Ectodermal cell (in vitro differentiated cells): ENCODE data around the gene CFDP1.

Source experiments
- H3K27ac ChIP-seq: 2 replicates; pipeline ENCODE4 v1.7.0; 2013; ENCODE audit warnings: mild to moderate bottlenecking, low read depth, low read length; ENCODE audit not compliant: insufficient read depth, poor library complexity, severe bottlenecking
- H3K27me3 ChIP-seq: 2 replicates; pipeline ENCODE4 v1.7.0; 2013; ENCODE audit warnings: mild to moderate bottlenecking, low read length; ENCODE audit not compliant: insufficient read depth, control insufficient read depth, poor library complexity, severe bottlenecking
- H3K36me3 ChIP-seq: one replicate; pipeline ENCODE4 v1.7.0; 2013; ENCODE audit warnings: low read length; ENCODE audit not compliant: control insufficient read depth, insufficient read depth
- H3K4me1 ChIP-seq: one replicate; pipeline ENCODE4 v1.7.0; 2013; ENCODE audit warnings: low read length; ENCODE audit not compliant: control insufficient read depth, insufficient read depth
- H3K4me3 ChIP-seq: 2 replicates; pipeline ENCODE4 v1.7.0; 2013; ENCODE audit warnings: low read depth, low read length, control low read depth; ENCODE audit not compliant: insufficient read depth
- H3K9me3 ChIP-seq: 2 replicates; pipeline ENCODE4 v1.7.0; 2013; ENCODE audit warnings: mild to moderate bottlenecking, low read length, moderate library complexity; ENCODE audit not compliant: control insufficient read depth
- WGBS, 2 experiments: methylation state at CpG; one replicate each; pipeline ENCODE4 v1.1.7; 2013; ENCODE audit warnings: missing lambda C conversion rate in 2 of 2; 5-methylcytosine and 5-hydroxymethylcytosine counted together

Gene CFDP1

GRCh38 chr16:75311383-75311938, 121.8 kb downstream of the CFDP1 start:
- Histone ChIP-seq H3K4me3 (no peak overlapping the region), H3K27ac (no peak overlapping the region), H3K9me3 (no peaks in the 10 kb centered on the region), H3K36me3 (no peaks in the 10 kb centered on the region), H3K27me3 (no peaks in the 10 kb centered on the region), H3K4me1 (peaks cover 6% of the 10 kb centered on the region)
- WGBS, 2 experiments, result 85 to 93% methylated on average over 3 of the region's 3 CpGs

GRCh38 chr16:75310541-75310940, 122.8 kb downstream of the CFDP1 start:
- Histone ChIP-seq H3K36me3 (no peaks in the 10 kb centered on the region), H3K27ac (no peak overlapping the region), H3K4me3 (no peak overlapping the region), H3K9me3 (no peaks in the 10 kb centered on the region), H3K4me1 (peaks cover 9% of the 10 kb centered on the region), H3K27me3 (no peaks in the 10 kb centered on the region)
- WGBS, 2 experiments, result 95 to 100% methylated on average over 3 of the region's 3 CpGs

DNA sequence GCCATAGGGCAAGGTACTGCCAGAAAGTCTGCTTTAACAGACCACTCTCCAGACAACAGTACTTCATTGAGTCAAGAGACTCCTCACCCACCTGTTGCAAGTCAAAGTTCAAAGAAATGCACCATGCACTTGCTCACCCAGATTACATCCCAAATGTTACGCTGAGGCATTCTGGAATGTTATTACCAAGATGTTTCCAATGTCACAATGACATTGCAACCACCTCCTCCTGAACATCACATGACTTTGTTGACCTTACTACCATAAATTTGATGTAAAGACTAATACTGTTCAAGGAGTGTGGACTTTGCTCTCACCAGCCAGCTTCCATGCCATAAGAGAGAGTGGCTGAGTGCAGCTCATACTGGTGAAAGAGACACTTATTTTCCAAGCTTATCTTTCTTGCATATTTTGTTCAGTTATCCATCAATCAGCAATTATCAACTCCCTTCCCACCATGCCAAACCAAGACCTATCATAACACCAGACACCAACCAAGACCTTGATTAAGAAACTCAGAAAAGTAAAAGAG, 123.3 kb downstream of the CFDP1 start:
- Histone ChIP-seq H3K4me1 (peaks cover 12% of the 10 kb centered on the region), H3K27me3 (no peaks in the 10 kb centered on the region), H3K9me3 (no peaks in the 10 kb centered on the region), H3K4me3 (no peak overlapping the region), H3K36me3 (no peaks in the 10 kb centered on the region), H3K27ac (no peak overlapping the region)
- 94 to 100% methylated on average over 1 of the region's 1 CpG for WGBS, 2 experiments

- Histone ChIP-seq H3K4me1 (peaks cover 12% of the 10 kb centered on the region), H3K27ac (no peak overlapping the region), H3K4me3 (no peak overlapping the region), H3K9me3 (no peaks in the 10 kb centered on the region), H3K36me3 (peaks cover 4% of the 10 kb centered on the region), H3K27me3 (no peaks in the 10 kb centered on the region)
- WGBS, 2 experiments, result 80 to 81% methylated on average over 8 of the region's 8 CpGs
Measured at GRCh38 chr16:75309156-75309555, 124.1 kb downstream of the CFDP1 start.

GRCh38 chr16:75308011-75308410, 125.3 kb downstream of the CFDP1 start:
- peaks cover 4% of the 10 kb centered on the region for H3K36me3 ChIP-seq
- no peak overlapping the region for H3K27ac ChIP-seq
- peaks cover 7% of the 10 kb centered on the region for H3K4me1 ChIP-seq
- WGBS, 2 experiments, result 92 to 94% methylated on average over 3 of the region's 3 CpGs
- H3K9me3 ChIP-seq, result no peaks in the 10 kb centered on the region
- H3K4me3 ChIP-seq, result no peak overlapping the region
- H3K27me3 ChIP-seq, result no peaks in the 10 kb centered on the region

- Histone ChIP-seq H3K27me3 (no peaks in the 10 kb centered on the region), H3K4me3 (no peak overlapping the region), H3K36me3 (peaks cover 4% of the 10 kb centered on the region), H3K4me1 (peaks cover 6% of the 10 kb centered on the region), H3K9me3 (no peaks in the 10 kb centered on the region), H3K27ac (no peak overlapping the region)
- WGBS, 2 experiments, result 93 to 98% methylated on average over 2 of the region's 3 CpGs
Measured at GRCh38 chr16:75307506-75307905, 125.8 kb downstream of the CFDP1 start.

DNA sequence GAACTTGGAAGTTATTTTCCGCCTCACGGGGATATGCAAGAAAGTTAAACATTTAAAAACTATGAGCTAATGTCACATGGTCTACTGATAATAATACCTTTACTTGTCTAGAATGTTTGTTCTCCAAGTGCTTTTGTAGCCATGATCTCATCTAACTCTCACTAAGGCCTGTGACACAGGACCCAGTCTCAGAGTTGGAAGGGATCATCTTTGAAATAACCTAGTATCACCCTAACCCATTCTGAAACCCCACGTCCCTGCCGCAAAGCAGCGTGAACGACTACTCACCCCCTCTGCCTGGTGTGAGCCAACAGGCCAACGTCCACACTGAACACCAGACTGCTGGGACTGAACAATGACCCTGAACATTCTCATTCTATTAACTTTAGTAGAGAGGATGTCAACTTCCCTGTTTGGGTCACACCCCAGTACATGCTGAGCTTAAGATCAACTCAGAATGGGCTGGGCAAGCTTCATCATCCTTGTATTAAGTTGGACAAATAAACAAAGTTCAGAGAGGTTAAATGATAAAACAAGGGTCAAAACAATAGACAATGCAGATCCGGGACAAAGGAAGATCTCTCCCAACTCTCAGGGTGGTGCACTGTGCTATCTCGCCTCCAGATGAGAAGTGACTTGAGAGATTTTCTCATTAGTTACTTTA, 127.1 kb downstream of the CFDP1 start:
- Histone ChIP-seq H3K36me3 (peaks cover 4% of the 10 kb centered on the region), H3K27ac (no peak overlapping the region), H3K4me3 (no peak overlapping the region), H3K9me3 (no peaks in the 10 kb centered on the region), H3K4me1 (peaks cover 6% of the 10 kb centered on the region), H3K27me3 (no peaks in the 10 kb centered on the region)
- WGBS, 2 experiments, result 90% methylated on average over 9 of the region's 9 CpGs

DNA sequence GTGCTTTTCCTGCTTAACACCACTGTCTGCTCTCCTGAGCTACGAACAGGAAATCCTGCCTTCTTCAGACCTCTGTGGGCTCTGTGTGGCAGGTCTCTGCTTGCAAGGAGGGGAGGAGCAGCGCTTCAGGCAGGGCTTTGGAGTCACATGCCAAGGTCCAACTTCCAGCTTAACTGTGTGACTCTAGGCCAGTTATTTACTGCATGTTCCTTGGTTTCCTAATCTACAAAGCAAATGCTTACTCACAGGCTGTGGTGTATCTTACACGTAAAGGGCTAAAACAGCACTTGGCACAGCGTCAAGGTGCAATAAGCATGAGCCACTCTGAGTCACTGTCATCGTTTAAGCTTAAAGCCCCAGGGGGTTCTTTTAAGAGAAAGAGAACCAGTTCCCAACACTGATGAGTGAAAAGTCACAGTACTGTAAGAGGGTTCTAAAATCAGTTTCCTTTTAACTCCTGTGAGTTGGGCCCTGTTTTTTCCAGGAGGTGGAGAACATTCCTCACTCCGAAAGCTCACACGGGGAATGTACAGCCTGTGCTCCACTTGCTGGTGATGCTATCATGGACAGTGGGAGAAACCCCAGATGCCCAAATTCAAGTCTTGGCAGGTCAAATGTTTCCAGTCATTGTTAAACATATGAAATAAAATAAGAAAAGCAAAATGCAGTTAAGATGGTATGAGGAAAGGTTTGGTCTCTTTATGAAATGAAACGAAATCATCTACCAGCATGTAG, 127.8 kb downstream of the CFDP1 start:
- H3K36me3 ChIP-seq, result peaks cover 11% of the 10 kb centered on the region
- peaks cover 6% of the 10 kb centered on the region for H3K4me1 ChIP-seq
- H3K4me3 ChIP-seq, result no peak overlapping the region
- no peaks in the 10 kb centered on the region for H3K9me3 ChIP-seq
- 82 to 83% methylated on average over 8 of the region's 8 CpGs for WGBS, 2 experiments
- H3K27me3 ChIP-seq, result no peaks in the 10 kb centered on the region
- H3K27ac ChIP-seq, result no peak overlapping the region

GRCh38 chr16:75304521-75305363, 128.6 kb downstream of the CFDP1 start:
- peaks cover 6% of the 10 kb centered on the region for H3K4me1 ChIP-seq
- peaks cover 15% of the 10 kb centered on the region for H3K36me3 ChIP-seq
- H3K9me3 ChIP-seq, result no peaks in the 10 kb centered on the region
- WGBS, 2 experiments, result 87 to 95% methylated on average over 4 of the region's 4 CpGs
- H3K27ac ChIP-seq, result no peak overlapping the region
- H3K27me3 ChIP-seq, result no peaks in the 10 kb centered on the region
- H3K4me3 ChIP-seq, result no peak overlapping the region
